Sigmoid colon (tissue), 4 donors: Measurements from ENCODE around the gene RALGDS.

Experiments used
- POLR2A ChIP-seq, 2 donors: fragments of 450-650 bp; IDR thresholded peaks; one replicate each; pipeline ENCODE4 v1.6.1; 2016; ENCODE audit warnings: antibody characterized with exemption in 2 of 2, mild to moderate bottlenecking in 2 of 2, moderate library complexity in 2 of 2
- POLR2AphosphoS5 ChIP-seq, 4 donors: sonication (generic); formaldehyde crosslinking; IDR thresholded peaks; one replicate each; pipeline ENCODE4 v1.6.1; 2017; ENCODE audit warnings: antibody characterized with exemption in 4 of 4
- TF ChIP-seq, protein P1 (sequence below), 4 experiments: fragments of 450-650 bp in 3 of 4; fragments of 200-600 bp in 1 of 4; IDR thresholded peaks; one replicate each; pipeline ENCODE4 v1.5.1; 2016 to 2019; ENCODE audit warnings: antibody characterized with exemption in 4 of 4, mild to moderate bottlenecking in 3 of 4, moderate library complexity in 2 of 4

DNA sequence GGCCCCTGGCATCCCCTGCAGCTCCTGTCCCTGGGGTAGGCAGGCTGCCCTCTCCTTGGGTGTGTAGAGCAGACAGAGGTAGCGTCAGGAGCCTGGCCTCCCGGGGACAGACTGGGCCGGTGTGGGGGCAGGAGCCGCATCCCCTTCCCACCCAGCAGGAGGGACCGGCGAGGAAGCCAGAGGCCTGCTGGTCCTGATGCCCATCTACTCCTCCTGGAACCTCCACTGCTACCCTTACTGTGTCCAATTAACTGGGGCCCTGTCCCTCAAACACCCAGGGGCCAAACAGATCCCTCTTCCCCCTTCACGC is 15.6 kb downstream of the RALGDS start:
- TF ChIP-seq, protein P1, sequence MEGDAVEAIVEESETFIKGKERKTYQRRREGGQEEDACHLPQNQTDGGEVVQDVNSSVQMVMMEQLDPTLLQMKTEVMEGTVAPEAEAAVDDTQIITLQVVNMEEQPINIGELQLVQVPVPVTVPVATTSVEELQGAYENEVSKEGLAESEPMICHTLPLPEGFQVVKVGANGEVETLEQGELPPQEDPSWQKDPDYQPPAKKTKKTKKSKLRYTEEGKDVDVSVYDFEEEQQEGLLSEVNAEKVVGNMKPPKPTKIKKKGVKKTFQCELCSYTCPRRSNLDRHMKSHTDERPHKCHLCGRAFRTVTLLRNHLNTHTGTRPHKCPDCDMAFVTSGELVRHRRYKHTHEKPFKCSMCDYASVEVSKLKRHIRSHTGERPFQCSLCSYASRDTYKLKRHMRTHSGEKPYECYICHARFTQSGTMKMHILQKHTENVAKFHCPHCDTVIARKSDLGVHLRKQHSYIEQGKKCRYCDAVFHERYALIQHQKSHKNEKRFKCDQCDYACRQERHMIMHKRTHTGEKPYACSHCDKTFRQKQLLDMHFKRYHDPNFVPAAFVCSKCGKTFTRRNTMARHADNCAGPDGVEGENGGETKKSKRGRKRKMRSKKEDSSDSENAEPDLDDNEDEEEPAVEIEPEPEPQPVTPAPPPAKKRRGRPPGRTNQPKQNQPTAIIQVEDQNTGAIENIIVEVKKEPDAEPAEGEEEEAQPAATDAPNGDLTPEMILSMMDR (IDR thresholded peaks at IDR 0.05), result no peak
- TF ChIP-seq POLR2A (IDR thresholded peaks at IDR 0.05) (no peak), POLR2AphosphoS5 (IDR thresholded peaks at IDR 0.05) (no peak)
